ENCODE measurements around the gene GPR183.

DNA sequence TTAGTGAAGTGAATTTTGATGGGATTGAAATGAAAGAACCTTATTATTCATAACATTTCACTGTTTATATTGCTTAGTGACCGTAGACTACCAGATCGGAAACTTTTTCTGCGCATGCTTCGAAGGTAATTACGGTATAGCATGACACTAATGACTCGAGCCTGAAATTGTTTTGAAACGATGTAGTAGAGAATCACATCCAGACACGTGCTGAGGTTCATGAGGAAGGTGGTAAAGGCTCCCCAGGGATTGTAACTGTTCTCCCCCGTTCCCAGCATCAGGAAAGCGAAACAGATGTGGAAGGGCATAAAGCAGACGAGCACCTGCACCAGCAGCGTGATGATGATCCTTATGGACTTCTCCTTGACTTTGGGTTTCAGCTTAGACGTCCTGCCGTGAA, 52.4 kb downstream of the GPR183 start:
- TF ChIP-seq POLR2A (IDR thresholded peaks at IDR 0.05; ENCODE audit: low read length) (no peak), GATA1 (IDR thresholded peaks at IDR 0.05; ENCODE audit: low read depth, low read length) (no peak)
